ENCODE measurements around the gene PPP1R9A. TPM values are rescaled to one million over a fixed set of nuclear protein-coding genes. Genes with fewer than 3 reads are reported as not detected.

The PPP1R9A gene
- polyA plus RNA-seq, 1 donor (not counting 4 experiments of a cell fraction or from before 2014, with no cell fraction given) = 0.01 TPM

- Histone ChIP-seq H3K4me2 (ENCODE audit: control insufficient read depth, extremely low read depth, insufficient read depth, low read depth, low read length) (no peak overlapping the region), H3K79me2 (ENCODE audit: control insufficient read depth, insufficient read depth, low read length) (no peaks in the 10 kb centered on the region), H3K4me3 (ENCODE audit: control insufficient read depth in 2 of 3, extremely low read depth in 1 of 3, insufficient read depth in 2 of 3, low read depth in 1 of 3, low read length in 3 of 3) (no peak overlapping the region), H3K4me1 (ENCODE audit: control insufficient read depth, extremely low read depth, insufficient read depth, low read length) (no peaks in the 10 kb centered on the region), H3K27ac (ENCODE audit: control insufficient read depth, insufficient read depth, low read length) (no peak overlapping the region), H3K27me3 (ENCODE audit: control insufficient read depth, extremely low read depth, insufficient read depth, low read length) (no peaks in the 10 kb centered on the region), H3K9me3 (ENCODE audit: control insufficient read depth, low read depth, low read length) (no peaks in the 10 kb centered on the region), H4K20me1 (ENCODE audit: control insufficient read depth, extremely low read depth, insufficient read depth, low read length) (no peaks in the 10 kb centered on the region), H2AFZ (ENCODE audit: control insufficient read depth, low read length) (no peak overlapping the region), H3K9ac (ENCODE audit: control insufficient read depth, extremely low read depth, insufficient read depth, low read length) (no peak overlapping the region), H3K9me1 (ENCODE audit: control insufficient read depth, extremely low read depth, insufficient read depth, low read length) (no peaks in the 10 kb centered on the region), H3K36me3 (ENCODE audit: control insufficient read depth in 2 of 2, extremely low read depth in 1 of 2, insufficient read depth in 2 of 2, low read length in 2 of 2) (no peaks in the 10 kb centered on the region)
- FAIRE-seq (no peak), DNase-seq (ENCODE audit: low read depth, low spot score) (no peak)
- dilution Hi-C loops (cut with MboI; ENCODE audit: extremely low pct_ligation_motif_present, low sequenced_read_pairs) = no loop called here
- TF ChIP-seq EZH2 (IDR thresholded peaks at IDR 0.05; ENCODE audit: low read length) (no peak), CTCF (optimal IDR thresholded peaks at IDR 0.05 in 1 of 3, IDR thresholded peaks at IDR 0.05 in 1 of 3, conservative IDR thresholded peaks at IDR 0.05 in 1 of 3; ENCODE audit: extremely low read depth in 1 of 3, insufficient read depth in 2 of 3, low read length in 3 of 3) (no peak)
These were observed 103.9 kb downstream of the PPP1R9A start for GRCh38 chr7:95011146-95011928.

GRCh38 chr7:95011995-95012394, 104.6 kb downstream of the PPP1R9A start:
- Histone ChIP-seq H3K9me1 (ENCODE audit: control insufficient read depth, extremely low read depth, insufficient read depth, low read length) (no peaks in the 10 kb centered on the region), H3K4me3 (ENCODE audit: control insufficient read depth in 2 of 3, extremely low read depth in 1 of 3, insufficient read depth in 2 of 3, low read depth in 1 of 3, low read length in 3 of 3) (no peak overlapping the region), H3K79me2 (ENCODE audit: control insufficient read depth, insufficient read depth, low read length) (no peaks in the 10 kb centered on the region), H3K4me1 (ENCODE audit: control insufficient read depth, extremely low read depth, insufficient read depth, low read length) (no peaks in the 10 kb centered on the region), H3K9me3 (ENCODE audit: control insufficient read depth, low read depth, low read length) (no peaks in the 10 kb centered on the region), H4K20me1 (ENCODE audit: control insufficient read depth, extremely low read depth, insufficient read depth, low read length) (no peaks in the 10 kb centered on the region), H3K9ac (ENCODE audit: control insufficient read depth, extremely low read depth, insufficient read depth, low read length) (no peak overlapping the region), H3K27ac (ENCODE audit: control insufficient read depth, insufficient read depth, low read length) (no peak overlapping the region), H3K36me3 (ENCODE audit: control insufficient read depth in 2 of 2, extremely low read depth in 1 of 2, insufficient read depth in 2 of 2, low read length in 2 of 2) (no peaks in the 10 kb centered on the region), H3K4me2 (ENCODE audit: control insufficient read depth, extremely low read depth, insufficient read depth, low read depth, low read length) (no peak overlapping the region), H2AFZ (ENCODE audit: control insufficient read depth, low read length) (no peak overlapping the region), H3K27me3 (ENCODE audit: control insufficient read depth, extremely low read depth, insufficient read depth, low read length) (no peaks in the 10 kb centered on the region)
- DNase-seq (ENCODE audit: low read depth, low spot score) (no peak), FAIRE-seq (no peak)
- dilution Hi-C loops (cut with MboI; ENCODE audit: extremely low pct_ligation_motif_present, low sequenced_read_pairs) = no loop called here
- TF ChIP-seq CTCF (optimal IDR thresholded peaks at IDR 0.05 in 1 of 3, IDR thresholded peaks at IDR 0.05 in 1 of 3, conservative IDR thresholded peaks at IDR 0.05 in 1 of 3; ENCODE audit: extremely low read depth in 1 of 3, insufficient read depth in 2 of 3, low read length in 3 of 3) = no peak
- no peak for TF ChIP-seq EZH2 (IDR thresholded peaks at IDR 0.05; ENCODE audit: low read length)

Data from keratinocyte (primary cell).